Activated B cell treated with CpG ODN at 0.5 μM for 24 hours (primary cell): ENCODE data around the gene NKAIN2. TPM values are rescaled to one million over a fixed set of nuclear protein-coding genes. Genes with fewer than 3 reads are reported as not detected.

Experiments
- ATAC-seq: fragments of 200-7000 bp; cut with Tn5 transposase; one replicate; pipeline ENCODE4 v1.10.0; 2021; ENCODE audit warnings: low read depth, mild to moderate bottlenecking, moderate library complexity
- CTCF ChIA-PET: fragments of 350-600 bp; sonication (Branson Sonifier 250); formaldehyde crosslinking; loops from one replicate; lab custom pipeline; 2021; ENCODE audit warnings: antibody characterized with exemption; lab: Charles Lee
- POLR2A ChIA-PET: fragments of 350-600 bp; sonication (Branson Sonifier 250); formaldehyde crosslinking; loops from one replicate; lab custom pipeline; 2021; ENCODE audit warnings: antibody characterized with exemption; lab: Charles Lee
- DNase-seq: peaks from one replicate; pipeline ENCODE4 v3.0.0; 2022
- H3K27ac Mint-ChIP-seq: one replicate; pipeline ENCODE4 v1.8.0; 2020; ENCODE audit warnings: mixed read lengths
- H3K27me3 Mint-ChIP-seq: one replicate; pipeline ENCODE4 v1.8.0; 2021; ENCODE audit warnings: mixed read lengths
- H3K36me3 Mint-ChIP-seq: one replicate; pipeline ENCODE4 v1.8.0; 2021; ENCODE audit warnings: low read depth, mixed read lengths
- H3K4me1 Mint-ChIP-seq: one replicate; pipeline ENCODE4 v1.8.0; 2021; ENCODE audit warnings: mixed read lengths
- H3K4me3 Mint-ChIP-seq: one replicate; pipeline ENCODE4 v1.8.0; 2020; ENCODE audit warnings: mild to moderate bottlenecking, mixed read lengths
- H3K9me3 Mint-ChIP-seq: one replicate; pipeline ENCODE4 v1.8.0; 2020; ENCODE audit warnings: mixed read lengths
- CTCF ChIP-seq: fragments of 200-600 bp; IDR thresholded peaks from one replicate; pipeline ENCODE4 v1.8.0; 2022; ENCODE audit warnings: antibody characterized with exemption, mild to moderate bottlenecking
- intact Hi-C: fragments of 100-400 bp; cut with micrococcal nuclease; formaldehyde crosslinking; loops from one replicate; pipeline ENCODE4 v1.15.1; 2024
- total RNA-seq: library from RNA; stranded (reverse); gene quantifications from 2 replicates; pipeline ENCODE4 v1.2.3, GENCODE V29; 2022

Gene NKAIN2
- total RNA-seq, 1 donor from 2014 or later, result not detected

- Mint-ChIP-seq H3K27ac (no peak overlapping the region), H3K27me3 (no peaks in the 10 kb centered on the region), H3K36me3 (no peaks in the 10 kb centered on the region), H3K4me3 (no peak overlapping the region), H3K4me1 (no peaks in the 10 kb centered on the region), H3K9me3 (peaks cover 4% of the 10 kb centered on the region)
- DNase-seq (no peak), ATAC-seq (no peak)
- ChIA-PET POLR2A (no interaction called here), CTCF (no interaction called here)
- intact Hi-C loops, result no loop called here
- TF ChIP-seq CTCF, result no peak
These were observed 857.5 kb downstream of the NKAIN2 start for GRCh38 chr6:124661097-124661661.

- ChIA-PET POLR2A (no interaction called here), CTCF (no interaction called here)
- TF ChIP-seq CTCF, result no peak
- no peak for ATAC-seq
- H3K9me3 Mint-ChIP-seq, result peaks cover 8% of the 10 kb centered on the region
- H3K27ac Mint-ChIP-seq, result no peak overlapping the region
- no peak for DNase-seq
- no peaks in the 10 kb centered on the region for H3K36me3 Mint-ChIP-seq
- H3K4me3 Mint-ChIP-seq, result no peak overlapping the region
- H3K4me1 Mint-ChIP-seq, result no peaks in the 10 kb centered on the region
- no peaks in the 10 kb centered on the region for H3K27me3 Mint-ChIP-seq
- intact Hi-C loops, result no loop called here
These were observed 864.4 kb downstream of the NKAIN2 start for GRCh38 chr6:124668028-124668427.

- Mint-ChIP-seq H3K27ac (no peak overlapping the region), H3K9me3 (peaks cover 13% of the 10 kb centered on the region), H3K27me3 (no peaks in the 10 kb centered on the region), H3K4me1 (no peaks in the 10 kb centered on the region), H3K36me3 (no peaks in the 10 kb centered on the region), H3K4me3 (no peak overlapping the region)
- POLR2A ChIA-PET, result no interaction called here
- no peak for ATAC-seq
- no peak for DNase-seq
- CTCF ChIA-PET, result no interaction called here
- no peak for TF ChIP-seq CTCF
- intact Hi-C loops, result no loop called here
These were observed 866.2 kb downstream of the NKAIN2 start for GRCh38 chr6:124669713-124670480.

GRCh38 chr6:124670801-124671200 lies 867.1 kb downstream of the NKAIN2 start:
- no peaks in the 10 kb centered on the region for H3K36me3 Mint-ChIP-seq
- no peaks in the 10 kb centered on the region for H3K27me3 Mint-ChIP-seq
- no peak overlapping the region for H3K27ac Mint-ChIP-seq
- H3K9me3 Mint-ChIP-seq, result peaks cover 10% of the 10 kb centered on the region
- no peak overlapping the region for H3K4me3 Mint-ChIP-seq
- CTCF ChIA-PET, result no interaction called here
- no peak for DNase-seq
- POLR2A ChIA-PET, result no interaction called here
- intact Hi-C loops, result no loop called here
- ATAC-seq, result no peak
- no peak for TF ChIP-seq CTCF
- no peaks in the 10 kb centered on the region for H3K4me1 Mint-ChIP-seq

GRCh38 chr6:124671324-124671723 lies 867.7 kb downstream of the NKAIN2 start:
- ATAC-seq (no peak), DNase-seq (no peak)
- CTCF ChIA-PET, result no interaction called here
- Mint-ChIP-seq H3K27me3 (no peaks in the 10 kb centered on the region), H3K9me3 (peaks cover 13% of the 10 kb centered on the region), H3K27ac (no peak overlapping the region), H3K4me1 (no peaks in the 10 kb centered on the region), H3K36me3 (no peaks in the 10 kb centered on the region), H3K4me3 (no peak overlapping the region)
- intact Hi-C loops, result no loop called here
- no peak for TF ChIP-seq CTCF
- POLR2A ChIA-PET, result no interaction called here
